Right lobe of liver (tissue), 6 donors: ENCODE results near the gene TTC36. TPM values are rescaled to one million over a fixed set of nuclear protein-coding genes. Genes with fewer than 3 reads are reported as not detected.

ENCODE experiments used
- ATAC-seq, 4 donors: fragments of 200-7000 bp; cut with Tn5 transposase; one replicate each; pipeline ENCODE4 v1.9.1; 2020; ENCODE audit warnings: mild to moderate bottlenecking in 4 of 4, moderate library complexity in 4 of 4
- DNase-seq, 3 donors: peaks; one replicate each; pipeline ENCODE4 v3.0.0-alpha.2; 2020
- H3K27ac ChIP-seq, 3 donors: fragments of 200-600 bp; one replicate each; pipeline ENCODE4 v1.8.0; 2022
- H3K27me3 ChIP-seq, 2 donors: fragments of 200-600 bp; one replicate each; pipeline ENCODE4 v1.8.0; 2022
- H3K36me3 ChIP-seq, 4 donors: fragments of 200-600 bp; sonication (generic) in 1 of 4; one replicate each; pipeline versions ENCODE4 v1.5.1 to v1.8.0; 2017 to 2022; ENCODE audit warnings: control low read depth in 1 of 4
- H3K4me1 ChIP-seq, 4 donors: fragments of 200-600 bp; sonication (generic) in 1 of 4; one replicate each; pipeline versions ENCODE4 v1.5.1 to v1.8.0; 2017 to 2022; ENCODE audit warnings: control low read depth in 1 of 4
- H3K4me3 ChIP-seq, 3 donors: fragments of 200-600 bp; one replicate each; pipeline ENCODE4 v1.8.0; 2022
- H3K9me3 ChIP-seq, 4 donors: fragments of 200-600 bp; sonication (generic) in 1 of 4; one replicate each; pipeline versions ENCODE4 v1.5.1 to v1.8.0; 2017 to 2022; ENCODE audit warnings: control low read depth in 1 of 4
- CTCF ChIP-seq, 4 donors: fragments of 200-600 bp in 3 of 4; fragments of 450-650 bp in 1 of 4; IDR thresholded peaks; one replicate each; pipeline versions ENCODE4 v1.5.1 to v1.8.0; 2016 to 2022; ENCODE audit warnings: antibody characterized with exemption in 4 of 4, mild to moderate bottlenecking in 2 of 4
- POLR2A ChIP-seq: fragments of 450-650 bp; IDR thresholded peaks from one replicate; pipeline ENCODE4 v1.6.1; 2017; ENCODE audit warnings: antibody characterized with exemption, mild to moderate bottlenecking
- WGBS: methylation state at CpG from one replicate; pipeline ENCODE4 v1.1.6; 2018; ENCODE audit warnings: low coverage, low lambda C conversion rate; ENCODE audit not compliant: insufficient coverage; ENCODE audit errors: missing lambda C conversion rate; 5-methylcytosine and 5-hydroxymethylcytosine counted together
- intact Hi-C, 2 donors: fragments of 100-400 bp; cut with DNase I; formaldehyde crosslinking; loops; one replicate each; pipeline versions ENCODE4 v1.11.2 to v1.14.1; 2022
- total RNA-seq, 6 experiments: library from RNA; depleted of rRNA in 2 of 6; stranded (reverse); fragments of >200 nt in 2 of 6; fragmentation: NEBNext Ultra II Directional in 3 of 6; extraction: Animal tissue kit (Norgen Biotek cat#: 25700) in 3 of 6; gene quantifications; one replicate each; pipeline versions ENCODE4 v1.1.0 to v1.2.4, GENCODE V29; 2016 to 2023
- donor health status: DM: no; HTN: yes; CAD: no.
- donor health status: DM: no; HTN: no; CAD: no.
- donor health status: DM: no; HTN: no; CAD: no.
- donor health status: DM: no; HTN: yes; CAD: no.
- donor health status: DM: no; HTN: yes; CAD: no.

TTC36 gene
- total RNA-seq, 6 experiments from 2014 or later = 21.5 to 88.3 (median 50.6) TPM

GRCh38 chr11:118532852-118533768 is 5.8 kb downstream of the TTC36 start:
- H3K36me3 ChIP-seq = no peaks in the 10 kb centered on the region
- no peaks in the 10 kb centered on the region for H3K27me3 ChIP-seq
- H3K4me3 ChIP-seq = no peak overlapping the region
- WGBS = no CpG with 5 or more reads among the region's 19 CpGs
- TF ChIP-seq CTCF (IDR thresholded peaks at IDR 0.05) = no peak
- no peak for TF ChIP-seq POLR2A
- intact Hi-C loops = no loop called here
- H3K9me3 ChIP-seq = no peaks in the 10 kb centered on the region
- peaks cover 0 to 48% (median 23%) of the 10 kb centered on the region in 4 donors for H3K4me1 ChIP-seq
- H3K27ac ChIP-seq = peak overlapping the region; percentile 38 to 86 (median 57)
- DNase-seq (peak; percentile 87 to 91 (median 90)), ATAC-seq (peak; percentile 61 to 77 (median 72))

DNA sequence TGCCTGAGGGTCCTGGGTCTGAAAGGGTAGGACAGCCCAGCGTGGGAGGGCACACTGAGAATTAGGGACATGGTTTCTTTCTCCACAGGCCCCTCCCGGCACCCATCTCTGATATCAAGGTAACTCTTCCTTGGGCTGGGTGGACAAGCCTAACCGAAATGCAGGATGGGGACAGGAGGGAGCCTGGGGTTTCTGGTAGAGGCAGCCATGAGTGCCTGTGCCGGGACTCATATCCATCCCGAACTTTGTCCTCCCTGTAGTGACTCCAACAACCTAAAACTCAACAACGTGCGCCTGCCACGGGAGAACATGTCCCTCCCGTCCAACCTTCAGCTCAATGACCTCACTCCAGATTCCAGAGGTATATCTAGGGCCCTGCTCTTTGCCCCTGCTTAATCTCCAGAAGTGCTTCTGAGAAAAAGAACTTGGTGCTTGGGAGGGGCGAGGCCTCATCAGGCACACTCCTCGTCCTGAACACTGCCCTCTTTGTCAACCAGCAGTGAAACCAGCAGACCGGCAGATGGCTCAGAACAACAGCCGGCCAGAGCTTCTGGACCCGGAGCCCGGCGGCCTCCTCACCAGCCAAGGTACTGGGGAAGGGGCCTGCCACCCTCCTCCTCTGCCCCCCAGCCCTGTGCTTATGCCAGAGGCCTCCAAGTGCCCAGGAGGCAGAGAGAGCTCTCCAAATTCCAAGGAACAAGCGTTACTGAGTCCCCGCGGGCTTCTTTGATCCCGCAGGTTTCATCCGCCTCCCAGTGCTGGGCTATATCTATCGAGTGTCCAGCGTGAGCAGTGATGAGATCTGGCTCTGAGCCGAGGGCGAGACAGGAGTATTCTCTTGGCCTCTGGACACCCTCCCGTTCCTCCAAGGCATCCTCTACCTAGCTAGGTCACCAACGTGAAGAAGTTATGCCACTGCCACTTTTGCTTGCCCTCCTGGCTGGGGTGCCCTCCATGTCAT is 6.8 kb downstream of the TTC36 start:
- intact Hi-C loops = no loop called here
- H3K9me3 ChIP-seq = no peaks in the 10 kb centered on the region
- WGBS = 47% methylated on average over 9 of the region's 27 CpGs
- ATAC-seq = peak in 3 of 4 donors; percentile 19 to 50 (median 23)
- H3K4me1 ChIP-seq = peaks cover 0 to 40% (median 20%) of the 10 kb centered on the region in 4 donors
- H3K27me3 ChIP-seq = no peaks in the 10 kb centered on the region
- H3K4me3 ChIP-seq = no peak overlapping the region
- peak in 1 of 3 donors; percentile 68 for DNase-seq
- TF ChIP-seq POLR2A (no peak), CTCF (IDR thresholded peaks at IDR 0.05) (no peak)
- peak overlapping the region; percentile 44 to 86 (median 57) for H3K27ac ChIP-seq
- H3K36me3 ChIP-seq = no peaks in the 10 kb centered on the region

DNA sequence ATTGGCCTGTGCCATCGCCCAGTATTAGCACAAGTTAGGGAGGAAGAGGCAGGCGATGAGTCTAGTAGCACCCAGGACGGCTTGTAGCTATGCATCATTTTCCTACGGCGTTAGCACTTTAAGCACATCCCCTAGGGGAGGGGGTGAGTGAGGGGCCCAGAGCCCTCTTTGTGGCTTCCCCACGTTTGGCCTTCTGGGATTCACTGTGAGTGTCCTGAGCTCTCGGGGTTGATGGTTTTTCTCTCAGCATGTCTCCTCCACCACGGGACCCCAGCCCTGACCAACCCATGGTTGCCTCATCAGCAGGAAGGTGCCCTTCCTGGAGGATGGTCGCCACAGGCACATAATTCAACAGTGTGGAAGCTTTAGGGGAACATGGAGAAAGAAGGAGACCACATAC is 8.0 kb downstream of the TTC36 start:
- intact Hi-C loops = no loop called here
- H3K9me3 ChIP-seq = no peaks in the 10 kb centered on the region
- H3K36me3 ChIP-seq = no peaks in the 10 kb centered on the region
- H3K4me3 ChIP-seq = no peak overlapping the region
- H3K27ac ChIP-seq = no peak overlapping the region
- 86% methylated on average over 6 of the region's 9 CpGs for WGBS
- no peaks in the 10 kb centered on the region for H3K27me3 ChIP-seq
- ATAC-seq (no peak), DNase-seq (no peak)
- TF ChIP-seq POLR2A = no peak
- no peak for TF ChIP-seq CTCF (IDR thresholded peaks at IDR 0.05)
- H3K4me1 ChIP-seq = peaks cover 0 to 33% (median 14%) of the 10 kb centered on the region in 4 donors

GRCh38 chr11:118536726-118537125 is 9.5 kb downstream of the TTC36 start:
- Histone ChIP-seq H3K36me3 (peaks cover 0 to 3% (median 0%) of the 10 kb centered on the region in 4 donors), H3K9me3 (no peaks in the 10 kb centered on the region), H3K4me3 (no peak overlapping the region), H3K27me3 (no peaks in the 10 kb centered on the region), H3K4me1 (peaks cover 0 to 26% (median 10%) of the 10 kb centered on the region in 4 donors), H3K27ac (no peak overlapping the region)
- intact Hi-C loops = no loop called here
- WGBS = 83% methylated on average over 5 of the region's 5 CpGs
- ATAC-seq (peak in 1 of 4 donors; percentile 5), DNase-seq (no peak)
- TF ChIP-seq POLR2A = no peak
- TF ChIP-seq CTCF (IDR thresholded peaks at IDR 0.05) = no peak
